Upper lobe of left lung (tissue), 4 donors: Measurements from ENCODE around the gene CACNA1D.

Source experiments
- POLR2AphosphoS5 ChIP-seq, 2 donors: sonication (generic); formaldehyde crosslinking; IDR thresholded peaks; one replicate each; pipeline ENCODE4 v1.5.1; 2017; ENCODE audit warnings: antibody characterized with exemption in 2 of 2
- TF ChIP-seq, protein P1 (sequence below), 6 experiments: fragments of 450-650 bp in 4 of 6; fragments of 200-600 bp in 2 of 6; sonication (generic) in 2 of 6; IDR thresholded peaks; one replicate each; pipeline ENCODE4 v1.5.1; 2016 to 2019; ENCODE audit warnings: antibody characterized with exemption in 6 of 6

DNA sequence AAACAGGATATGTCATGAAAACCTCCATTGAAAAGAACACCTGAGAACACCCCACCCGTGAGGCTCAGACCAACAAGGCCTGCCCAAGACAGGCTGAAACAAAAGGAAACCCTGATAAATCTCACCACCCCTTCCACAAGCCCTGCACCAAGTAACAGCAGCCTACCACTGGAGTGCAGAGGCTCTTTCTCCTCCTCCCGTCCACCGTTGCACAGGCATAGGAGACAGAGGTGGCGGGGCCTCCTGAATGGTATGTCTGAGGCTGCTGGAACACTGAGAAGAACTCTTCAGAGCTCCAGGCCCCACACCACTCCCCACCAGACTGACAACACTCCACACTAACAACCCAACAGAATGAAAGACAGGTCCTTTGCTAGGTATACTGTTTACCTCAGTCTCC, 330.4 kb downstream of the CACNA1D start:
- no peak for TF ChIP-seq POLR2AphosphoS5 (IDR thresholded peaks at IDR 0.05)
- TF ChIP-seq, protein P1, sequence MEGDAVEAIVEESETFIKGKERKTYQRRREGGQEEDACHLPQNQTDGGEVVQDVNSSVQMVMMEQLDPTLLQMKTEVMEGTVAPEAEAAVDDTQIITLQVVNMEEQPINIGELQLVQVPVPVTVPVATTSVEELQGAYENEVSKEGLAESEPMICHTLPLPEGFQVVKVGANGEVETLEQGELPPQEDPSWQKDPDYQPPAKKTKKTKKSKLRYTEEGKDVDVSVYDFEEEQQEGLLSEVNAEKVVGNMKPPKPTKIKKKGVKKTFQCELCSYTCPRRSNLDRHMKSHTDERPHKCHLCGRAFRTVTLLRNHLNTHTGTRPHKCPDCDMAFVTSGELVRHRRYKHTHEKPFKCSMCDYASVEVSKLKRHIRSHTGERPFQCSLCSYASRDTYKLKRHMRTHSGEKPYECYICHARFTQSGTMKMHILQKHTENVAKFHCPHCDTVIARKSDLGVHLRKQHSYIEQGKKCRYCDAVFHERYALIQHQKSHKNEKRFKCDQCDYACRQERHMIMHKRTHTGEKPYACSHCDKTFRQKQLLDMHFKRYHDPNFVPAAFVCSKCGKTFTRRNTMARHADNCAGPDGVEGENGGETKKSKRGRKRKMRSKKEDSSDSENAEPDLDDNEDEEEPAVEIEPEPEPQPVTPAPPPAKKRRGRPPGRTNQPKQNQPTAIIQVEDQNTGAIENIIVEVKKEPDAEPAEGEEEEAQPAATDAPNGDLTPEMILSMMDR (IDR thresholded peaks at IDR 0.05), result no peak
